H1 (cell line): Measurements from ENCODE around the gene FITM1. TPM values are rescaled to one million over a fixed set of nuclear protein-coding genes. Genes with fewer than 3 reads are reported as not detected.
A peak's percentile ranks its signal among the peaks of the same experiment; 100 is the strongest.

ENCODE experiments used
- ATF3 ChIP-seq: IDR thresholded peaks from 2 replicates; pipeline ENCODE4 v1.6.1; 2011; ENCODE audit warnings: low read depth, mild to moderate bottlenecking, low read length; ENCODE audit not compliant: insufficient read depth
- BCL11A ChIP-seq, 2 experiments: IDR thresholded peaks; one replicate each; pipeline ENCODE4 v1.6.1; 2011; ENCODE audit warnings: low read depth in 2 of 2, low read length in 2 of 2, mild to moderate bottlenecking in 2 of 2
- CHD1 ChIP-seq: IDR thresholded peaks from 2 replicates; pipeline ENCODE4 v1.6.1; 2012; ENCODE audit warnings: low read depth, low read length, improper control_type of control experiment
- CTBP2 ChIP-seq: IDR thresholded peaks from 2 replicates; pipeline ENCODE4 v1.7.0; 2011; ENCODE audit warnings: borderline replicate concordance, mild to moderate bottlenecking, moderate library complexity, mixed read lengths, low read length; ENCODE audit not compliant: insufficient read depth, insufficient read length
- EZH2 ChIP-seq: fragments of 200-600 bp; sonication (generic); IDR thresholded peaks from 2 replicates; pipeline ENCODE4 v1.7.1; 2012; ENCODE audit warnings: low read depth, mild to moderate bottlenecking, moderate library complexity, low read length, inconsistent platforms; ENCODE audit not compliant: severe bottlenecking
- GABPA ChIP-seq: IDR thresholded peaks from 2 replicates; pipeline ENCODE4 v1.6.1; 2011; ENCODE audit warnings: mild to moderate bottlenecking, low read length, moderate library complexity, borderline replicate concordance; ENCODE audit not compliant: insufficient read depth
- JUN ChIP-seq: IDR thresholded peaks from 2 replicates; pipeline ENCODE4 v1.6.1; 2011; ENCODE audit warnings: low read depth, mild to moderate bottlenecking, improper control_type of control experiment, low read length
- KDM1A ChIP-seq: fragments of 200-600, 300-600 bp; sonication (generic); IDR thresholded peaks from 2 replicates; pipeline ENCODE4 v1.7.1; 2016; ENCODE audit warnings: mild to moderate bottlenecking, low read length, borderline replicate concordance
- NANOG ChIP-seq: IDR thresholded peaks from 2 replicates; pipeline ENCODE4 v1.6.1; 2011; ENCODE audit warnings: low read length, low read depth, mild to moderate bottlenecking, inconsistent platforms; ENCODE audit not compliant: insufficient read depth, poor library complexity, severe bottlenecking
- NRF1 ChIP-seq: IDR thresholded peaks from 2 replicates; pipeline ENCODE4 v1.6.1; 2011; ENCODE audit warnings: mild to moderate bottlenecking, low read depth, low read length, improper control_type of control experiment
- POU5F1 ChIP-seq: IDR thresholded peaks from 2 replicates; pipeline ENCODE4 v1.6.1; 2011; ENCODE audit warnings: low read depth, mild to moderate bottlenecking, low read length, moderate library complexity
- RNF2 ChIP-seq: fragments of 200-900, 300-1000 bp; sonication (generic); IDR thresholded peaks from 2 replicates; pipeline ENCODE4 v1.7.1; 2016; ENCODE audit warnings: borderline replicate concordance, low read depth, mild to moderate bottlenecking, antibody characterized with exemption, low read length; ENCODE audit not compliant: poor library complexity, severe bottlenecking; ENCODE audit errors: missing control alignments
- SIN3A ChIP-seq, 2 experiments: IDR thresholded peaks in 1 of 2; conservative IDR thresholded peaks in 1 of 2; 2 replicates each; pipeline ENCODE4 v1.6.1; 2011 to 2012; ENCODE audit warnings: low read length in 2 of 2, improper control_type of control experiment in 1 of 2, low read depth in 1 of 2, mild to moderate bottlenecking in 1 of 2
- SIX5 ChIP-seq: IDR thresholded peaks from 2 replicates; pipeline ENCODE4 v1.6.1; 2011; ENCODE audit warnings: mild to moderate bottlenecking, low read depth, low read length
- SP4 ChIP-seq: IDR thresholded peaks from 2 replicates; pipeline ENCODE4 v1.6.1; 2012; ENCODE audit warnings: low read length, inconsistent platforms
- SUZ12 ChIP-seq: fragments of 200-600 bp; sonication (generic); IDR thresholded peaks from 2 replicates; pipeline ENCODE4 v1.6.1; 2012; ENCODE audit warnings: mild to moderate bottlenecking, inconsistent platforms, low read length, moderate library complexity, mixed read lengths
- TCF12 ChIP-seq: IDR thresholded peaks from 2 replicates; pipeline ENCODE4 v1.6.1; 2011; ENCODE audit warnings: low read depth, mild to moderate bottlenecking, low read length
- TEAD4 ChIP-seq: IDR thresholded peaks from 2 replicates; pipeline ENCODE4 v1.6.1; 2012; ENCODE audit warnings: low read depth, low read length, inconsistent platforms, mixed read lengths
- USF2 ChIP-seq: IDR thresholded peaks from 2 replicates; pipeline ENCODE4 v1.6.1; 2011; ENCODE audit warnings: low read length, improper control_type of control experiment
- YY1 ChIP-seq: IDR thresholded peaks from 2 replicates; pipeline ENCODE4 v1.6.1; 2011; ENCODE audit warnings: low read depth, mild to moderate bottlenecking, low read length
- polyA plus RNA-seq, 7 experiments: library from polyadenylated mRNA; depleted of rRNA in 3 of 7; stranded (reverse) in 5 of 7; unstranded in 2 of 7; fragments of >200 nt in 5 of 7; fragments of 200-250 nt in 2 of 7; gene quantifications; 1 replicate in 5 of 7; 2 replicates in 1 of 7; 4 replicates in 1 of 7; pipeline versions ENCODE4 v1.2.1 to v1.2.3, GENCODE V29; 2011 to 2013; ENCODE audit warnings: missing spikeins in 2 of 7, mixed read lengths in 2 of 7
- total RNA-seq: library from RNA; stranded (reverse); fragmentation: NEBNext Ultra II Directional; extraction: Animal tissue kit (Norgen Biotek cat#: 25700); gene quantifications from 2 replicates; pipeline ENCODE4 v1.2.1, GENCODE V29; 2021
- TF ChIP-seq, protein P1 (sequence below): IDR thresholded peaks from 2 replicates; pipeline ENCODE4 v1.6.1; 2012; ENCODE audit warnings: low read length, inconsistent platforms

FITM1 gene
- total and polyA plus RNA-seq, 2 of the 8 experiments (the other 6 are each of a cell fraction or from before 2014, with no cell fraction given), result 0.53 to 0.76 TPM

- TF ChIP-seq NANOG, result no peak
- TF ChIP-seq TCF12, result no peak
- no peak for TF ChIP-seq SUZ12
- TF ChIP-seq NRF1, result no peak
- TF ChIP-seq CTBP2, result no peak
- TF ChIP-seq RNF2, result no peak
- no peak for TF ChIP-seq GABPA
- no peak for TF ChIP-seq POU5F1
- TF ChIP-seq EZH2, result no peak
- no peak for TF ChIP-seq BCL11A (IDR thresholded peaks at IDR 0.05; ENCODE audit: low read depth in 2 of 2, low read length in 2 of 2)
- TF ChIP-seq JUN, result no peak
- TF ChIP-seq KDM1A, result no peak
- TF ChIP-seq SP4, result 0 out of 2 replicates have a peak, but pooled peaks have one; percentile 14
- 0 out of 2 replicates have a peak, but pooled peaks have one; percentile 10 for TF ChIP-seq TEAD4
- TF ChIP-seq SIX5, result no peak
- TF ChIP-seq USF2, result no peak
- TF ChIP-seq, protein P1, sequence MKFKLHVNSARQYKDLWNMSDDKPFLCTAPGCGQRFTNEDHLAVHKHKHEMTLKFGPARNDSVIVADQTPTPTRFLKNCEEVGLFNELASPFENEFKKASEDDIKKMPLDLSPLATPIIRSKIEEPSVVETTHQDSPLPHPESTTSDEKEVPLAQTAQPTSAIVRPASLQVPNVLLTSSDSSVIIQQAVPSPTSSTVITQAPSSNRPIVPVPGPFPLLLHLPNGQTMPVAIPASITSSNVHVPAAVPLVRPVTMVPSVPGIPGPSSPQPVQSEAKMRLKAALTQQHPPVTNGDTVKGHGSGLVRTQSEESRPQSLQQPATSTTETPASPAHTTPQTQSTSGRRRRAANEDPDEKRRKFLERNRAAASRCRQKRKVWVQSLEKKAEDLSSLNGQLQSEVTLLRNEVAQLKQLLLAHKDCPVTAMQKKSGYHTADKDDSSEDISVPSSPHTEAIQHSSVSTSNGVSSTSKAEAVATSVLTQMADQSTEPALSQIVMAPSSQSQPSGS, result no peak
- peak in 1 of 2 experiments; percentile 89; a peak in 2 of 4 replicates for TF ChIP-seq SIN3A (conservative IDR thresholded peaks at IDR 0.05 in 1 of 2, IDR thresholded peaks at IDR 0.05 in 1 of 2; ENCODE audit: low read depth in 1 of 2, low read length in 2 of 2)
- TF ChIP-seq ATF3, result no peak
- no peak for TF ChIP-seq CHD1
- TF ChIP-seq YY1, result no peak
Observed at GRCh38 chr14:24146453-24146977, 16.1 kb downstream of the FITM1 start, which contains the start of gene PSME2 (continued).
